H1 (cell line): Measurements from ENCODE around the gene ACSF2. TPM values are rescaled to one million over a fixed set of nuclear protein-coding genes. Genes with fewer than 3 reads are reported as not detected.

Source experiments
- CEBPB ChIP-seq: IDR thresholded peaks from 2 replicates; pipeline ENCODE4 v1.6.1; 2012; ENCODE audit warnings: low read depth, low read length
- E2F6 ChIP-seq: IDR thresholded peaks from 2 replicates; pipeline ENCODE4 v1.6.1; 2012; ENCODE audit warnings: inconsistent platforms
- EP300 ChIP-seq, 2 experiments: IDR thresholded peaks; 1 replicate in 1 of 2; 2 replicates in 1 of 2; pipeline ENCODE4 v1.6.1; 2011 to 2012; ENCODE audit warnings: low read depth in 2 of 2, low read length in 2 of 2, mild to moderate bottlenecking in 2 of 2, borderline replicate concordance in 1 of 2, inconsistent platforms in 1 of 2, moderate library complexity in 1 of 2
- GABPA ChIP-seq: IDR thresholded peaks from 2 replicates; pipeline ENCODE4 v1.6.1; 2011; ENCODE audit warnings: mild to moderate bottlenecking, low read length, moderate library complexity, borderline replicate concordance; ENCODE audit not compliant: insufficient read depth
- HDAC6 ChIP-seq: IDR thresholded peaks from one replicate; pipeline ENCODE4 v1.7.1; 2012; ENCODE audit warnings: low read depth, mild to moderate bottlenecking, inconsistent platforms, low read length, moderate library complexity
- SP4 ChIP-seq: IDR thresholded peaks from 2 replicates; pipeline ENCODE4 v1.6.1; 2012; ENCODE audit warnings: low read length, inconsistent platforms
- TAF7 ChIP-seq: optimal IDR thresholded peaks from 2 replicates; pipeline ENCODE3; 2011; ENCODE audit warnings: low read depth, mild to moderate bottlenecking, inconsistent platforms, low read length, moderate library complexity, borderline replicate concordance
- polyA plus RNA-seq, 7 experiments: library from polyadenylated mRNA; depleted of rRNA in 3 of 7; stranded (reverse) in 5 of 7; unstranded in 2 of 7; fragments of >200 nt in 5 of 7; fragments of 200-250 nt in 2 of 7; gene quantifications; 1 replicate in 5 of 7; 2 replicates in 1 of 7; 4 replicates in 1 of 7; pipeline versions ENCODE4 v1.2.1 to v1.2.3, GENCODE V29; 2011 to 2013; ENCODE audit warnings: missing spikeins in 2 of 7, mixed read lengths in 2 of 7
- total RNA-seq: library from RNA; stranded (reverse); fragmentation: NEBNext Ultra II Directional; extraction: Animal tissue kit (Norgen Biotek cat#: 25700); gene quantifications from 2 replicates; pipeline ENCODE4 v1.2.1, GENCODE V29; 2021

ACSF2 gene
- total and polyA plus RNA-seq, 2 of the 8 experiments (the other 6 are each of a cell fraction or from before 2014, with no cell fraction given), result 14.5 to 16.3 TPM

- TF ChIP-seq E2F6 (no peak), GABPA (no peak), HDAC6 (no peak), TAF7 (no peak), CEBPB (no peak), SP4 (no peak), EP300 (IDR thresholded peaks at IDR 0.05; ENCODE audit: borderline replicate concordance in 1 of 2, low read depth in 2 of 2, low read length in 2 of 2) (no peak)
Observed at GRCh38 chr17:50465635-50466034, 39.6 kb downstream of the ACSF2 start (continued).
